Measurements from ENCODE around the gene SERBP1.
A peak's percentile ranks its signal among the peaks of the same experiment; 100 is the strongest.
"Not testable (repeated sequence)": the region's sequence is repeated elsewhere in the genome, so short reads cannot be mapped to it uniquely, and the experiment has no call there.

Gene SERBP1

GRCh38 chr1:67430358-67431155 is at the start of gene SERBP1:
TSS of gene SERBP1 (minus strand) at chr1:67430402. CDS start at chr1:67430300, 102 bp downstream.
- DNase-seq, result peak; percentile 94

- no peak for DNase-seq
Observed at GRCh38 chr1:67479146-67479891, 49.1 kb upstream of the SERBP1 start.

GRCh38 chr1:67476906-67477305 is 46.7 kb upstream of the SERBP1 start:
- DNase-seq, result no peak

- no peak for DNase-seq
Observed at GRCh38 chr1:67476006-67476482, 45.8 kb upstream of the SERBP1 start.

- no peak for DNase-seq
Observed at GRCh38 chr1:67472056-67472455, 41.9 kb upstream of the SERBP1 start.

- no peak for DNase-seq
Observed at GRCh38 chr1:67469431-67469830, 39.2 kb upstream of the SERBP1 start.

- no peak for DNase-seq
Observed at GRCh38 chr1:67468066-67468718, 38.0 kb upstream of the SERBP1 start.

- no peak for DNase-seq
Observed at GRCh38 chr1:67465375-67465774, 35.2 kb upstream of the SERBP1 start.

GRCh38 chr1:67464746-67465145 is 34.5 kb upstream of the SERBP1 start:
- no peak for DNase-seq

- DNase-seq, result no peak
Observed at GRCh38 chr1:67464058-67464457, 33.9 kb upstream of the SERBP1 start.

- no peak for DNase-seq
Observed at GRCh38 chr1:67463298-67463955, 33.2 kb upstream of the SERBP1 start.

- DNase-seq, result no peak
Observed at GRCh38 chr1:67460676-67461500, 30.7 kb upstream of the SERBP1 start.

GRCh38 chr1:67459068-67459467 is 28.9 kb upstream of the SERBP1 start:
- DNase-seq, result no peak

- no peak for DNase-seq
Observed at GRCh38 chr1:67458663-67459062, 28.5 kb upstream of the SERBP1 start.

GRCh38 chr1:67457247-67457646 is 27.0 kb upstream of the SERBP1 start:
- no peak for DNase-seq

- no peak for DNase-seq
Observed at GRCh38 chr1:67451815-67452214, 21.6 kb upstream of the SERBP1 start.

GRCh38 chr1:67451356-67451755 is 21.2 kb upstream of the SERBP1 start:
- no peak for DNase-seq

GRCh38 chr1:67446893-67447292 is 16.7 kb upstream of the SERBP1 start:
- no peak for DNase-seq

GRCh38 chr1:67446014-67446413 is 15.8 kb upstream of the SERBP1 start:
- DNase-seq, result not testable (repeated sequence)

- no peak for DNase-seq
Observed at GRCh38 chr1:67441739-67442281, 11.6 kb upstream of the SERBP1 start.

- no peak for DNase-seq
Observed at GRCh38 chr1:67441183-67441582, 11.0 kb upstream of the SERBP1 start.

- DNase-seq, result no peak
Observed at GRCh38 chr1:67440339-67440738, 10.1 kb upstream of the SERBP1 start.

Measured in NK-92 treated with Interleukin-12 subunit alpha and Interleukin-12 subunit beta, amount 100 ng/mL, for 24 hours (cell line).